GM12875 (cell line): Measurements from ENCODE around the gene S100A4.

Experiments
- H3K4me3 ChIP-seq: one replicate; pipeline ENCODE4 v1.5.1; 2011; ENCODE audit warnings: low read depth, low read length, control low read depth
- CTCF ChIP-seq: IDR thresholded peaks from 2 replicates; pipeline ENCODE4 v1.5.1; 2011; ENCODE audit warnings: low read depth, mild to moderate bottlenecking, control low read depth, inconsistent platforms, low read length, moderate library complexity, borderline replicate concordance; ENCODE audit not compliant: insufficient read depth

Gene S100A4

GRCh38 chr1:153544453-153545066, 1.0 kb downstream of the S100A4 start:
- H3K4me3 ChIP-seq, result no peak overlapping the region
- TF ChIP-seq CTCF, result no peak

- TF ChIP-seq CTCF, result no peak
- H3K4me3 ChIP-seq, result no peak overlapping the region
These were observed 1.9 kb downstream of the S100A4 start for GRCh38 chr1:153543736-153544135.

GRCh38 chr1:153542956-153543711, 2.5 kb downstream of the S100A4 start:
- H3K4me3 ChIP-seq, result no peak overlapping the region

GRCh38 chr1:153541641-153542590, 3.7 kb downstream of the S100A4 start:
- TF ChIP-seq CTCF, result no peak

More at GRCh38 chr1:153542956-153543711, 2.5 kb downstream of the S100A4 start:
- TF ChIP-seq CTCF, result no peak

GRCh38 chr1:153540394-153541361, 4.9 kb downstream of the S100A4 start, which contains the start of gene S100A5:
S100A5 (minus strand) TSS chr1:153540934; CDS start chr1:153540191, 743 bp downstream.
- H3K4me3 ChIP-seq, result no peak within 1 kb of the TSS
- TF ChIP-seq CTCF, result no peak

More at GRCh38 chr1:153541641-153542590, 3.7 kb downstream of the S100A4 start:
- no peak overlapping the region for H3K4me3 ChIP-seq
